Pons (tissue), 1 donor: ENCODE data around the gene KRT27.

Experiments used
- DNase-seq: peaks from one replicate; pipeline ENCODE4 v3.0.0-alpha.2; 2016; ENCODE audit warnings: low spot score

Gene KRT27

GRCh38 chr17:40809721-40810421 is 27.5 kb upstream of the KRT27 start:
- DNase-seq: no peak

GRCh38 chr17:40806131-40806530 is 23.8 kb upstream of the KRT27 start:
- DNase-seq: no peak

- DNase-seq: peak; percentile 32
These were observed 21.3 kb upstream of the KRT27 start for GRCh38 chr17:40803617-40804082.

GRCh38 chr17:40801157-40801556 is 18.8 kb upstream of the KRT27 start:
- no peak for DNase-seq

- no peak for DNase-seq
These were observed 18.0 kb upstream of the KRT27 start for GRCh38 chr17:40800381-40800780.

- no peak for DNase-seq
These were observed 17.5 kb upstream of the KRT27 start, which contains the start of gene KRT28 for GRCh38 chr17:40799859-40800258. TSS of gene KRT28 (minus strand) at chr17:40799959. CDS start at chr17:40799893, 66 bp downstream.

GRCh38 chr17:40796846-40797245 is 14.5 kb upstream of the KRT27 start:
- no peak for DNase-seq

GRCh38 chr17:40795019-40795667 is 12.8 kb upstream of the KRT27 start:
- no peak for DNase-seq

- no peak for DNase-seq
These were observed 12.1 kb upstream of the KRT27 start for GRCh38 chr17:40794466-40794865.

- no peak for DNase-seq
These were observed 11.5 kb upstream of the KRT27 start for GRCh38 chr17:40793832-40794231.

- DNase-seq: peak; percentile 15
These were observed 9.6 kb upstream of the KRT27 start for GRCh38 chr17:40791787-40792436.

GRCh38 chr17:40791111-40791510 is 8.8 kb upstream of the KRT27 start:
- no peak for DNase-seq

- DNase-seq: no peak
These were observed 3.0 kb downstream of the KRT27 start for GRCh38 chr17:40779181-40779909.

- no peak for DNase-seq
These were observed 3.9 kb downstream of the KRT27 start for GRCh38 chr17:40778461-40778860.

GRCh38 chr17:40777971-40778370 is 4.4 kb downstream of the KRT27 start:
- no peak for DNase-seq

GRCh38 chr17:40777459-40777858 is 4.9 kb downstream of the KRT27 start:
- DNase-seq: no peak

GRCh38 chr17:40775945-40776344 is 6.4 kb downstream of the KRT27 start:
- no peak for DNase-seq

GRCh38 chr17:40772101-40772500 is 10.2 kb downstream of the KRT27 start, which contains the start of gene KRT26:
TSS of gene KRT26 (minus strand) at chr17:40772201. CDS start at chr17:40772113, 88 bp downstream.
- no peak for DNase-seq

- DNase-seq: no peak
These were observed 16.7 kb downstream of the KRT27 start for GRCh38 chr17:40765657-40766056.

GRCh38 chr17:40763752-40764151 is 18.6 kb downstream of the KRT27 start:
- no peak for DNase-seq

- DNase-seq: no peak
These were observed 22.0 kb downstream of the KRT27 start for GRCh38 chr17:40760105-40761016.
